ENCODE measurements around the gene NKX3-2. TPM values are rescaled to one million over a fixed set of nuclear protein-coding genes. Genes with fewer than 3 reads are reported as not detected.

NKX3-2 gene
- under 1 TPM in 1 of 4 donors, not detected in 3; 0.78 TPM for total RNA-seq

GRCh38 chr4:13543839-13544605 is at the start of gene NKX3-2:
NKX3-2 (minus strand) TSS chr4:13544508; CDS start chr4:13544414, 94 bp downstream.
- peak within 1 kb of the TSS; percentile 47 for H3K4me3 ChIP-seq (ENCODE audit: low read depth, poor library complexity, severe bottlenecking)
- intact Hi-C loops (cut with DNase I; ENCODE audit: low total_unique reads) = loop anchor here (10.0 kb wide), 1 partner anchor 809 kb away; no protein-coding TSS in a partner anchor
- 3% methylated on average over 12 to 55 of the region's 96 CpGs for WGBS, 2 donors
- TF ChIP-seq POLR2A (IDR thresholded peaks at IDR 0.05) (no peak), CTCF (IDR thresholded peaks at IDR 0.05) (no peak)
- no peak for DNase-seq (ENCODE audit: low spot score in 2 of 2)

GRCh38 chr4:13592220-13592619 is 47.9 kb upstream of the NKX3-2 start:
- H3K4me3 ChIP-seq (ENCODE audit: low read depth, poor library complexity, severe bottlenecking) = no peak overlapping the region
- no peak for TF ChIP-seq CTCF (IDR thresholded peaks at IDR 0.05)
- no peak for TF ChIP-seq POLR2A (IDR thresholded peaks at IDR 0.05)
- WGBS, 2 donors = 96 to 97% methylated on average over 4 of the region's 4 CpGs
- intact Hi-C loops (cut with DNase I; ENCODE audit: low total_unique reads) = no loop called here
- no peak for DNase-seq (ENCODE audit: low spot score in 2 of 2)

- H3K4me3 ChIP-seq (ENCODE audit: low read depth, poor library complexity, severe bottlenecking) = no peak overlapping the region
- no peak for TF ChIP-seq POLR2A (IDR thresholded peaks at IDR 0.05)
- no peak for TF ChIP-seq CTCF (IDR thresholded peaks at IDR 0.05)
- DNase-seq (ENCODE audit: low spot score in 2 of 2) = no peak
- 78 to 88% methylated on average over 2 of the region's 2 CpGs for WGBS, 2 donors
- intact Hi-C loops (cut with DNase I; ENCODE audit: low total_unique reads) = no loop called here
These were observed 46.5 kb upstream of the NKX3-2 start for GRCh38 chr4:13590766-13591165.

GRCh38 chr4:13588954-13589353 is 44.6 kb upstream of the NKX3-2 start:
- TF ChIP-seq CTCF (IDR thresholded peaks at IDR 0.05) (no peak), POLR2A (IDR thresholded peaks at IDR 0.05) (no peak)
- intact Hi-C loops (cut with DNase I; ENCODE audit: low total_unique reads) = no loop called here
- H3K4me3 ChIP-seq (ENCODE audit: low read depth, poor library complexity, severe bottlenecking) = no peak overlapping the region
- DNase-seq (ENCODE audit: low spot score in 2 of 2) = no peak

GRCh38 chr4:13584481-13584880 is 40.2 kb upstream of the NKX3-2 start:
- TF ChIP-seq POLR2A (IDR thresholded peaks at IDR 0.05) (no peak), CTCF (IDR thresholded peaks at IDR 0.05) (no peak)
- DNase-seq (ENCODE audit: low spot score in 2 of 2) = no peak
- no peak overlapping the region for H3K4me3 ChIP-seq (ENCODE audit: low read depth, poor library complexity, severe bottlenecking)
- 80 to 88% methylated on average over 5 of the region's 5 CpGs for WGBS, 2 donors
- intact Hi-C loops (cut with DNase I; ENCODE audit: low total_unique reads) = no loop called here

GRCh38 chr4:13580036-13580435 is 35.7 kb upstream of the NKX3-2 start:
- no peak overlapping the region for H3K4me3 ChIP-seq (ENCODE audit: low read depth, poor library complexity, severe bottlenecking)
- TF ChIP-seq POLR2A (IDR thresholded peaks at IDR 0.05) (no peak), CTCF (IDR thresholded peaks at IDR 0.05) (no peak)
- intact Hi-C loops (cut with DNase I; ENCODE audit: low total_unique reads) = no loop called here
- 92 to 100% methylated on average over 2 of the region's 2 CpGs for WGBS, 2 donors
- no peak for DNase-seq (ENCODE audit: low spot score in 2 of 2)
